ENCODE measurements around the gene HID1. TPM values are rescaled to one million over a fixed set of nuclear protein-coding genes. Genes with fewer than 3 reads are reported as not detected.

Gene HID1
- total and polyA plus RNA-seq, 9 of the 15 experiments (the other 6 are each of a cell fraction or from before 2014, with no cell fraction given) = 0.14 to 2.1 (median 0.54) TPM; not detected in 2

DNA sequence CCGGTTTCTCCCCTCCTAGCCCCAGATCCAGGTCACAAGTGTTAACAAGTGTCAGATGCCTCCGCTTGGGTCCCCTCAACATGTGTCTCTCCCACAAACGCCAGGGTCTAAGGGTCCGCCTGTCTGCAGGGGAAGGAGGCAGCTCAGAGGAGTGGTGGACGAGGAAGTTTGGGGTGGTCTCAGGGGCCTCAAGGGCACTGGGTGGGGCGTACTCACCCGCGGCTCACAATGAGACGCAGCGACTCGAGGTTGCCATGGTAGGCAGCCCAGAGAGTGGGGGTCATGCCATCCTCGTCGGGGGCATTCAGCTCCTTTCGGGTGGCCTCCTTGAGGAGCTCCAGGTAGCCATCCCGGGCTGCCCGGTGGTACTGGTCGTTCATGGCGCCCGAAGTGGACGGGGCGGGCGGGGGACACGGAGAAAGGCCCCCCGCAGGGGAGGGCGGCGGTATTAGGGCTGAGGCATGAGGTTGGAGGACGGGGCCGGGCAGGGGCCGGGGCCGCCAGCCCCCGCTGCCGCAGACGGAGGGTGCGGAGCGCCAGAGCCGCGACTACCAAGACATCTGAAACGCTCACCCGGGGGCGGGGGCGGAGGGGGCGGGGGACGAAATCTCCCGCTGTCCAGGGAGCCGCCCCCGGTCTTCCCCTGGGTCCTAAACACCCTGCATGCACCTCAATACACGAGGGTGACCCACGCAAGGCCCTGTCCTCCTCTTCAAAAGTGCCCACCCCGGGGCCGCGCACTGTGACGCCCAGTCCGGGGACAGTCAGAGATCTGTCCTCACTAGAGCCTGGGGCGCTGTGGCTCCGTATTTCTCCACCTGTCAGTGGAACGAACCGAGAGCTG is 49.6 kb downstream of the HID1 start, which contains the start of gene USH1G (continued):
- TF ChIP-seq HSF4 (CRISPR knock-in tag; IDR thresholded peaks at IDR 0.05; ENCODE audit: borderline replicate concordance) = no peak
- TF ChIP-seq PHF8 (IDR thresholded peaks at IDR 0.05; ENCODE audit: borderline replicate concordance, low read length) = peak; percentile 41; the same call in 1 of the 2 replicates
- TF ChIP-seq, protein P1, sequence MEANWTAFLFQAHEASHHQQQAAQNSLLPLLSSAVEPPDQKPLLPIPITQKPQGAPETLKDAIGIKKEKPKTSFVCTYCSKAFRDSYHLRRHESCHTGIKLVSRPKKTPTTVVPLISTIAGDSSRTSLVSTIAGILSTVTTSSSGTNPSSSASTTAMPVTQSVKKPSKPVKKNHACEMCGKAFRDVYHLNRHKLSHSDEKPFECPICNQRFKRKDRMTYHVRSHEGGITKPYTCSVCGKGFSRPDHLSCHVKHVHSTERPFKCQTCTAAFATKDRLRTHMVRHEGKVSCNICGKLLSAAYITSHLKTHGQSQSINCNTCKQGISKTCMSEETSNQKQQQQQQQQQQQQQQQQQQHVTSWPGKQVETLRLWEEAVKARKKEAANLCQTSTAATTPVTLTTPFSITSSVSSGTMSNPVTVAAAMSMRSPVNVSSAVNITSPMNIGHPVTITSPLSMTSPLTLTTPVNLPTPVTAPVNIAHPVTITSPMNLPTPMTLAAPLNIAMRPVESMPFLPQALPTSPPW (CRISPR knock-in tag; IDR thresholded peaks at IDR 0.05) = peak; percentile 91
- peak; percentile 57; the same call in 1 of the 2 replicates for TF ChIP-seq NCOA6 (IDR thresholded peaks at IDR 0.05)
- no peak for TF ChIP-seq NEUROD1 (IDR thresholded peaks at IDR 0.05; ENCODE audit: borderline replicate concordance, low read depth, low read length, partially characterized antibody)
- TF ChIP-seq, protein P2, sequence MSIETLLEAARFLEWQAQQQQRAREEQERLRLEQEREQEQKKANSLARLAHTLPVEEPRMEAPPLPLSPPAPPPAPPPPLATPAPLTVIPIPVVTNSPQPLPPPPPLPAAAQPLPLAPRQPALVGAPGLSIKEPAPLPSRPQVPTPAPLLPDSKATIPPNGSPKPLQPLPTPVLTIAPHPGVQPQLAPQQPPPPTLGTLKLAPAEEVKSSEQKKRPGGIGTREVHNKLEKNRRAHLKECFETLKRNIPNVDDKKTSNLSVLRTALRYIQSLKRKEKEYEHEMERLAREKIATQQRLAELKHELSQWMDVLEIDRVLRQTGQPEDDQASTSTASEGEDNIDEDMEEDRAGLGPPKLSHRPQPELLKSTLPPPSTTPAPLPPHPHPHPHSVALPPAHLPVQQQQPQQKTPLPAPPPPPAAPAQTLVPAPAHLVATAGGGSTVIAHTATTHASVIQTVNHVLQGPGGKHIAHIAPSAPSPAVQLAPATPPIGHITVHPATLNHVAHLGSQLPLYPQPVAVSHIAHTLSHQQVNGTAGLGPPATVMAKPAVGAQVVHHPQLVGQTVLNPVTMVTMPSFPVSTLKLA (conservative IDR thresholded peaks at IDR 0.05) = peak in 1 of 2 experiments; percentile 78; a peak in 2 of 4 replicates
- TF ChIP-seq KDM2B (CRISPR knock-in tag; IDR thresholded peaks at IDR 0.05) = peak; percentile 43; the same call in 1 of the 2 replicates
- TF ChIP-seq, protein P3, sequence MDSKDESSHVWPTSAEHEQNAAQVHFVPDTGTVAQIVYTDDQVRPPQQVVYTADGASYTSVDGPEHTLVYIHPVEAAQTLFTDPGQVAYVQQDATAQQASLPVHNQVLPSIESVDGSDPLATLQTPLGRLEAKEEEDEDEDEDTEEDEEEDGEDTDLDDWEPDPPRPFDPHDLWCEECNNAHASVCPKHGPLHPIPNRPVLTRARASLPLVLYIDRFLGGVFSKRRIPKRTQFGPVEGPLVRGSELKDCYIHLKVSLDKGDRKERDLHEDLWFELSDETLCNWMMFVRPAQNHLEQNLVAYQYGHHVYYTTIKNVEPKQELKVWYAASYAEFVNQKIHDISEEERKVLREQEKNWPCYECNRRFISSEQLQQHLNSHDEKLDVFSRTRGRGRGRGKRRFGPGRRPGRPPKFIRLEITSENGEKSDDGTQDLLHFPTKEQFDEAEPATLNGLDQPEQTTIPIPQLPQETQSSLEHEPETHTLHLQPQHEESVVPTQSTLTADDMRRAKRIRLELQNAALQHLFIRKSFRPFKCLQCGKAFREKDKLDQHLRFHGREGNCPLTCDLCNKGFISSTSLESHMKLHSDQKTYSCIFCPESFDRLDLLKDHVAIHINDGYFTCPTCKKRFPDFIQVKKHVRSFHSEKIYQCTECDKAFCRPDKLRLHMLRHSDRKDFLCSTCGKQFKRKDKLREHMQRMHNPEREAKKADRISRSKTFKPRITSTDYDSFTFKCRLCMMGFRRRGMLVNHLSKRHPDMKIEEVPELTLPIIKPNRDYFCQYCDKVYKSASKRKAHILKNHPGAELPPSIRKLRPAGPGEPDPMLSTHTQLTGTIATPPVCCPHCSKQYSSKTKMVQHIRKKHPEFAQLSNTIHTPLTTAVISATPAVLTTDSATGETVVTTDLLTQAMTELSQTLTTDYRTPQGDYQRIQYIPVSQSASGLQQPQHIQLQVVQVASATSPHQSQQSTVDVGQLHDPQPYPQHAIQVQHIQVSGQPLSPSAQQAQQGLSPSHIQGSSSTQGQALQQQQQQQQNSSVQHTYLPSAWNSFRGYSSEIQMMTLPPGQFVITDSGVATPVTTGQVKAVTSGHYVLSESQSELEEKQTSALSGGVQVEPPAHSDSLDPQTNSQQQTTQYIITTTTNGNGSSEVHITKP (IDR thresholded peaks at IDR 0.05; ENCODE audit: partially characterized antibody) = peak; percentile 84
- peak; percentile 84 for TF ChIP-seq TOE1 (IDR thresholded peaks at IDR 0.05; ENCODE audit: borderline replicate concordance)
- TF ChIP-seq TOE1 (CRISPR knock-in tag; IDR thresholded peaks at IDR 0.05; ENCODE audit: borderline replicate concordance, low read depth) = no peak
